ENCODE data around the gene SLC16A7. TPM values are rescaled to one million over a fixed set of nuclear protein-coding genes. Genes with fewer than 3 reads are reported as not detected.

The SLC16A7 gene
- total and polyA plus RNA-seq, 9 of the 15 experiments (the other 6 are each of a cell fraction or from before 2014, with no cell fraction given) = 0.18 TPM; not detected in 8

- FAIRE-seq = no peak
- Histone ChIP-seq H3K9me3 (replicated peaks; ENCODE audit: control insufficient read depth, insufficient read depth, low read depth, low read length) (no peaks in the 10 kb centered on the region; the same call in 1 of the 2 replicates), H2AFZ (ENCODE audit: low read depth, low read length) (no peak overlapping the region), H3K4me1 (replicated peaks in 1 of 2; ENCODE audit: control insufficient read depth in 2 of 2, insufficient read depth in 2 of 2, low read length in 2 of 2) (no peaks in the 10 kb centered on the region), H3K36me3 (ENCODE audit: control insufficient read depth, insufficient read depth, low read length) (no peaks in the 10 kb centered on the region), H3K9me1 (ENCODE audit: control insufficient read depth, insufficient read depth, low read length) (no peaks in the 10 kb centered on the region), H4K20me1 (replicated peaks; ENCODE audit: control insufficient read depth, insufficient read depth, low read length) (no peaks in the 10 kb centered on the region), H3K9ac (ENCODE audit: insufficient read depth in 1 of 2, low read depth in 2 of 2, low read length in 2 of 2) (no peak overlapping the region), H3K27ac (ENCODE audit: extremely low read depth, low read depth, low read length) (no peak overlapping the region), H3K4me3 (no peak overlapping the region), H3K79me2 (ENCODE audit: control insufficient read depth, insufficient read depth, low read length) (no peaks in the 10 kb centered on the region), H3K27me3 (ENCODE audit: control insufficient read depth in 2 of 2, insufficient read depth in 2 of 2, low read length in 2 of 2) (no peaks in the 10 kb centered on the region), H3K4me2 (ENCODE audit: insufficient read depth, low read length) (no peak overlapping the region)
- no TSS peak for BruUV-seq (replicated peaks)
- no peak for DNase-seq (ENCODE audit: extremely low read depth in 1 of 4, low spot score in 3 of 4)
- ChIA-PET CTCF (ENCODE audit: low intra/inter-chr PET ratio) (interaction anchor here (0.7 kb wide), 1 partner anchor 363 kb away, joined by 3 read pairs; no protein-coding TSS in a partner anchor), POLR2A (no interaction called here)
- in situ Hi-C loops (cut with MboI) = no loop called here
- no peak for ATAC-seq
- 0% methylated on average over 2 of the region's 2 CpGs for WGBS (ENCODE audit: insufficient coverage, low coverage, missing lambda C conversion rate)
- intact Hi-C loops (cut with micrococcal nuclease) = no loop called here
- TF ChIP-seq EWSR1 (IDR thresholded peaks at IDR 0.05; ENCODE audit: borderline replicate concordance, low read depth, partially characterized antibody) = no peak
- TF ChIP-seq PBX2 (CRISPR knock-in tag; IDR thresholded peaks at IDR 0.05; ENCODE audit: low read depth) = no peak
- TF ChIP-seq PBX2 (tag; conservative IDR thresholded peaks at IDR 0.05; ENCODE audit: low read depth) = no peak
- no peak for TF ChIP-seq U2AF2 (optimal IDR thresholded peaks at IDR 0.05; ENCODE audit: low read depth, low read length)
- TF ChIP-seq ZNF124 (CRISPR knock-in tag; IDR thresholded peaks at IDR 0.05) = no peak
- TF ChIP-seq STAT6 (CRISPR knock-in tag; IDR thresholded peaks at IDR 0.05) = no peak
- no peak for TF ChIP-seq UBTF (IDR thresholded peaks at IDR 0.05; ENCODE audit: borderline replicate concordance in 1 of 2, low read depth in 2 of 2, low read length in 2 of 2)
- no peak for TF ChIP-seq E4F1 (CRISPR knock-in tag; IDR thresholded peaks at IDR 0.05; ENCODE audit: borderline replicate concordance)
- no peak for TF ChIP-seq EP400 (IDR thresholded peaks at IDR 0.05)
- no peak for TF ChIP-seq MBD2 (IDR thresholded peaks at IDR 0.05; ENCODE audit: borderline replicate concordance, low read depth)
- no peak for TF ChIP-seq IRF1 (CRISPR knock-in tag; IDR thresholded peaks at IDR 0.05; ENCODE audit: borderline replicate concordance)
These were observed 64.3 kb downstream of the SLC16A7 start for GRCh38 chr12:59660148-59660547.
